Measurements from ENCODE around the gene ANO4. TPM values are rescaled to one million over a fixed set of nuclear protein-coding genes. Genes with fewer than 3 reads are reported as not detected.

Gene ANO4
- total and polyA plus RNA-seq, 2 donors (not counting 1 experiment from before 2014, with no cell fraction given): not detected

DNA sequence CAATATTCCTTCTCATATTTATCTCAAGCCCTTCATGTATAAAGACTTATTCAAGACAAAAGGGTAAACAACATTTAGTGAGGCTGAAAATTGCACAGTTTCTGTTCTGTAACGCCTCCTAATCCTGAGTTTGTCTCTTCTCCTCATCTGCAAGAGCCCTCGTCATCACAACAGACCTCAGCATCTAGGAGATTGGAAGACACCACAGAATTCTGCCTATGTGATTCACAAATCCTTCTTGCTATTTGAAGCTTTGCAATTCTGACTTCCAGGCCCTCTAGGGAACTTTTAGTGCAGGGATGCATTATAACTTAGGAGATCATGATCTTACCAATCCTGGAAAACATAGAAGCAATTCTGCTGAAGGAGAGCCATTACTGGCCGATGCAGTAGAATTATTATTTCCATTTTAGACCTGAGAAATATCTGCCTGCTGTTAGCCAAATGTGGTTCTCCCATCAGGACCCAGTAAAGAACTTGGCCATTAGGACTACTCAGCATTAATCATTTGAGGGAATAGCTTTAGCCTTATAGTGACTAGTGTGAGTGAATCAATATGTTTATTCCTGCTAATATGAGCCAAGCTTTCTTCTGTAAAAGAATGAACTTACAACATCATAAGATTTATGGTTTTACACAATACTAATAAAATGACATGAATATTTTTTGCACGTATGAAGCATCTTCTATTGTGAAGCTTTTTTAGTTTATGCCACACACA lies 119.5 kb downstream of the ANO4 start:
- H3K9me3 Mint-ChIP-seq (ENCODE audit: insufficient read depth): no peaks in the 10 kb centered on the region
- Histone ChIP-seq H3K36me3 (replicated peaks in 1 of 2; ENCODE audit: control extremely low read depth in 1 of 2, control insufficient read depth in 1 of 2, extremely low read depth in 1 of 2, insufficient read depth in 2 of 2, low read length in 1 of 2) (no peaks in the 10 kb centered on the region), H3K9me3 (ENCODE audit: control extremely low read depth in 1 of 3, control insufficient read depth in 2 of 3, insufficient read depth in 1 of 3, low read length in 2 of 3) (no peaks in the 10 kb centered on the region), H3K9ac (ENCODE audit: low read length) (no peak overlapping the region), H2AFZ (ENCODE audit: insufficient read depth, low read depth, low read length, poor library complexity, severe bottlenecking) (no peak overlapping the region), H3K79me2 (ENCODE audit: control insufficient read depth, insufficient read depth, low read length) (no peaks in the 10 kb centered on the region), H3K27me3 (replicated peaks in 1 of 4; ENCODE audit: control extremely low read depth in 1 of 4, control insufficient read depth in 3 of 4, insufficient read depth in 4 of 4, low read length in 3 of 4) (no peaks in the 10 kb centered on the region), H3K4me3 (ENCODE audit: control extremely low read depth in 1 of 5, extremely low read depth in 1 of 5, insufficient read depth in 1 of 5, low read depth in 2 of 5, low read length in 4 of 5) (no peak overlapping the region), H4K20me1 (ENCODE audit: control insufficient read depth, insufficient read depth, low read length, poor library complexity, severe bottlenecking) (no peaks in the 10 kb centered on the region), H3K4me1 (ENCODE audit: control insufficient read depth in 2 of 2, insufficient read depth in 2 of 2, low read length in 2 of 2) (no peaks in the 10 kb centered on the region), H3K27ac (ENCODE audit: low read length in 2 of 2) (no peak overlapping the region), H3K4me2 (replicated peaks; ENCODE audit: low read depth, low read length, poor library complexity, severe bottlenecking) (no peak overlapping the region)
- H3K4me3 Mint-ChIP-seq: no peak overlapping the region
- ChIA-PET CTCF (no interaction called here), POLR2A (no interaction called here)
- H3K27me3 Mint-ChIP-seq: no peaks in the 10 kb centered on the region
- WGBS (ENCODE audit: insufficient coverage): 87% methylated on average over 2 of the region's 4 CpGs
- ATAC-seq (ENCODE audit: low read depth) (no peak), DNase-seq (no peak)
- no peak overlapping the region for H3K27ac Mint-ChIP-seq
- TF ChIP-seq, protein P1, sequence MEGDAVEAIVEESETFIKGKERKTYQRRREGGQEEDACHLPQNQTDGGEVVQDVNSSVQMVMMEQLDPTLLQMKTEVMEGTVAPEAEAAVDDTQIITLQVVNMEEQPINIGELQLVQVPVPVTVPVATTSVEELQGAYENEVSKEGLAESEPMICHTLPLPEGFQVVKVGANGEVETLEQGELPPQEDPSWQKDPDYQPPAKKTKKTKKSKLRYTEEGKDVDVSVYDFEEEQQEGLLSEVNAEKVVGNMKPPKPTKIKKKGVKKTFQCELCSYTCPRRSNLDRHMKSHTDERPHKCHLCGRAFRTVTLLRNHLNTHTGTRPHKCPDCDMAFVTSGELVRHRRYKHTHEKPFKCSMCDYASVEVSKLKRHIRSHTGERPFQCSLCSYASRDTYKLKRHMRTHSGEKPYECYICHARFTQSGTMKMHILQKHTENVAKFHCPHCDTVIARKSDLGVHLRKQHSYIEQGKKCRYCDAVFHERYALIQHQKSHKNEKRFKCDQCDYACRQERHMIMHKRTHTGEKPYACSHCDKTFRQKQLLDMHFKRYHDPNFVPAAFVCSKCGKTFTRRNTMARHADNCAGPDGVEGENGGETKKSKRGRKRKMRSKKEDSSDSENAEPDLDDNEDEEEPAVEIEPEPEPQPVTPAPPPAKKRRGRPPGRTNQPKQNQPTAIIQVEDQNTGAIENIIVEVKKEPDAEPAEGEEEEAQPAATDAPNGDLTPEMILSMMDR (IDR thresholded peaks at IDR 0.05): no peak
- TF ChIP-seq EZH2 (IDR thresholded peaks at IDR 0.05; ENCODE audit: borderline replicate concordance, insufficient read depth, low read depth, low read length, poor library complexity, severe bottlenecking): no peak
- intact Hi-C loops (cut with micrococcal nuclease): no loop called here
- no peaks in the 10 kb centered on the region for H3K4me1 Mint-ChIP-seq

DNA sequence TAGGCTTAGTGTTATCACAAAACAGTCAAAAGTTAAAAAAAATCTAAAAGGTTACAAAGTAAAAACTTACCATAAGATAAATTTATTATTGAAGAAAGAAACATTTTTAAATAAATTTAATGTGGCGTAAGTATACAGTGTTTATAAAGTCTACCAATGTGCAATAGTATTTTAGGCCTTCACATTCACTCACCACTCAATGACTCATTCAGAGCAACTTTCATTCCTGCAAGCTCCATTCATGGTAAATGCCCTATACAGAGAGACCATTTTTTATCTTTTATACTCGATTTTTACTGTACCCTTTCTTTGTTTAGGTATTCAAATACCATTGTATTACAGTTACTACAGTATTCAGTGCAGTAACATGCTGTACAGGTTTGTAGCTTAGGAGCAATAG lies 124.5 kb downstream of the ANO4 start:
- no peak for DNase-seq
- intact Hi-C loops (cut with micrococcal nuclease): no loop called here
- Mint-ChIP-seq H3K27me3 (no peaks in the 10 kb centered on the region), H3K27ac (no peak overlapping the region), H3K4me1 (no peaks in the 10 kb centered on the region), H3K9me3 (ENCODE audit: insufficient read depth) (no peaks in the 10 kb centered on the region), H3K4me3 (no peak overlapping the region)
- ChIA-PET POLR2A (no interaction called here), CTCF (no interaction called here)
- H3K4me3 ChIP-seq (ENCODE audit: control extremely low read depth in 1 of 5, extremely low read depth in 1 of 5, insufficient read depth in 1 of 5, low read depth in 2 of 5, low read length in 4 of 5): no peak overlapping the region
- no peak overlapping the region for H3K27ac ChIP-seq (ENCODE audit: low read length in 2 of 2)
- peaks cover 0 to 1% (median 0%) of the 10 kb centered on the region in 3 donors for H3K9me3 ChIP-seq (ENCODE audit: control extremely low read depth in 1 of 3, control insufficient read depth in 2 of 3, insufficient read depth in 1 of 3, low read length in 2 of 3)
- no peaks in the 10 kb centered on the region for H3K4me1 ChIP-seq (ENCODE audit: control insufficient read depth in 2 of 2, insufficient read depth in 2 of 2, low read length in 2 of 2)
- no peaks in the 10 kb centered on the region for H3K27me3 ChIP-seq (replicated peaks in 1 of 4; ENCODE audit: control extremely low read depth in 1 of 4, control insufficient read depth in 3 of 4, insufficient read depth in 4 of 4, low read length in 3 of 4)
- no peak for ATAC-seq (ENCODE audit: low read depth)
- TF ChIP-seq, protein P1 (IDR thresholded peaks at IDR 0.05): no peak
- no peak for TF ChIP-seq EZH2 (IDR thresholded peaks at IDR 0.05; ENCODE audit: borderline replicate concordance, insufficient read depth, low read depth, low read length, poor library complexity, severe bottlenecking)
- H4K20me1 ChIP-seq (ENCODE audit: control insufficient read depth, insufficient read depth, low read length, poor library complexity, severe bottlenecking): no peaks in the 10 kb centered on the region
- no peak overlapping the region for H3K9ac ChIP-seq (ENCODE audit: low read length)
- WGBS (ENCODE audit: insufficient coverage): no CpG with 5 or more reads among the region's 2 CpGs
- no peaks in the 10 kb centered on the region for H3K79me2 ChIP-seq (ENCODE audit: control insufficient read depth, insufficient read depth, low read length)
- H2AFZ ChIP-seq (ENCODE audit: insufficient read depth, low read depth, low read length, poor library complexity, severe bottlenecking): no peak overlapping the region
- H3K4me2 ChIP-seq (replicated peaks; ENCODE audit: low read depth, low read length, poor library complexity, severe bottlenecking): no peak overlapping the region
- H3K36me3 ChIP-seq (replicated peaks in 1 of 2; ENCODE audit: control extremely low read depth in 1 of 2, control insufficient read depth in 1 of 2, extremely low read depth in 1 of 2, insufficient read depth in 2 of 2, low read length in 1 of 2): no peaks in the 10 kb centered on the region

Measured in B cell (primary cell).